Measurements from ENCODE around the gene WSCD1. TPM values are rescaled to one million over a fixed set of nuclear protein-coding genes. Genes with fewer than 3 reads are reported as not detected.

The WSCD1 gene
- total RNA-seq, 1 experiment from 2014 or later = 3.7 TPM

- DNase-seq (ENCODE audit: low read depth) = no peak
These were observed 15.6 kb downstream of the WSCD1 start for GRCh38 chr17:6085812-6086211.

- DNase-seq (ENCODE audit: low read depth) = no peak
These were observed 16.6 kb downstream of the WSCD1 start for GRCh38 chr17:6086603-6087400.

- no peak for DNase-seq (ENCODE audit: low read depth)
These were observed 18.0 kb downstream of the WSCD1 start for GRCh38 chr17:6088141-6088540.

- DNase-seq (ENCODE audit: low read depth) = no peak
These were observed 20.1 kb downstream of the WSCD1 start for GRCh38 chr17:6090253-6090652.

GRCh38 chr17:6092182-6092902, 22.2 kb downstream of the WSCD1 start:
- no peak for DNase-seq (ENCODE audit: low read depth)

- DNase-seq (ENCODE audit: low read depth) = no peak
These were observed 22.8 kb downstream of the WSCD1 start for GRCh38 chr17:6092903-6093468.

- DNase-seq (ENCODE audit: low read depth) = no peak
These were observed 24.3 kb downstream of the WSCD1 start for GRCh38 chr17:6094453-6094852.

- no peak for DNase-seq (ENCODE audit: low read depth)
These were observed 24.7 kb downstream of the WSCD1 start for GRCh38 chr17:6094926-6095325.

GRCh38 chr17:6095501-6095900, 25.3 kb downstream of the WSCD1 start:
- DNase-seq (ENCODE audit: low read depth) = no peak

GRCh38 chr17:6096201-6097004, 26.2 kb downstream of the WSCD1 start:
- no peak for DNase-seq (ENCODE audit: low read depth)

GRCh38 chr17:6097005-6097279, 26.8 kb downstream of the WSCD1 start:
- no peak for DNase-seq (ENCODE audit: low read depth)

GRCh38 chr17:6098050-6098822, 28.1 kb downstream of the WSCD1 start:
- DNase-seq (ENCODE audit: low read depth) = no peak

- no peak for DNase-seq (ENCODE audit: low read depth)
These were observed 28.6 kb downstream of the WSCD1 start for GRCh38 chr17:6098823-6099180.

- no peak for DNase-seq (ENCODE audit: low read depth)
These were observed 29.3 kb downstream of the WSCD1 start for GRCh38 chr17:6099492-6099891.

GRCh38 chr17:6100146-6100545, 30.0 kb downstream of the WSCD1 start:
- DNase-seq (ENCODE audit: low read depth) = no peak

- no peak for DNase-seq (ENCODE audit: low read depth)
These were observed 30.8 kb downstream of the WSCD1 start for GRCh38 chr17:6100891-6101500.

GRCh38 chr17:6101706-6102105, 31.5 kb downstream of the WSCD1 start:
- no peak for DNase-seq (ENCODE audit: low read depth)

GRCh38 chr17:6102615-6103014, 32.4 kb downstream of the WSCD1 start:
- DNase-seq (ENCODE audit: low read depth) = no peak

GRCh38 chr17:6104956-6105648, 34.9 kb downstream of the WSCD1 start:
- no peak for DNase-seq (ENCODE audit: low read depth)

- no peak for DNase-seq (ENCODE audit: low read depth)
These were observed 35.4 kb downstream of the WSCD1 start for GRCh38 chr17:6105649-6106007.

All from LHCN-M2 (cell line).